ENCODE data around the gene HELZ2. TPM values are rescaled to one million over a fixed set of nuclear protein-coding genes. Genes with fewer than 3 reads are reported as not detected.

Gene HELZ2
- total RNA-seq, 1 experiment from 2014 or later, result 33.4 TPM

DNA sequence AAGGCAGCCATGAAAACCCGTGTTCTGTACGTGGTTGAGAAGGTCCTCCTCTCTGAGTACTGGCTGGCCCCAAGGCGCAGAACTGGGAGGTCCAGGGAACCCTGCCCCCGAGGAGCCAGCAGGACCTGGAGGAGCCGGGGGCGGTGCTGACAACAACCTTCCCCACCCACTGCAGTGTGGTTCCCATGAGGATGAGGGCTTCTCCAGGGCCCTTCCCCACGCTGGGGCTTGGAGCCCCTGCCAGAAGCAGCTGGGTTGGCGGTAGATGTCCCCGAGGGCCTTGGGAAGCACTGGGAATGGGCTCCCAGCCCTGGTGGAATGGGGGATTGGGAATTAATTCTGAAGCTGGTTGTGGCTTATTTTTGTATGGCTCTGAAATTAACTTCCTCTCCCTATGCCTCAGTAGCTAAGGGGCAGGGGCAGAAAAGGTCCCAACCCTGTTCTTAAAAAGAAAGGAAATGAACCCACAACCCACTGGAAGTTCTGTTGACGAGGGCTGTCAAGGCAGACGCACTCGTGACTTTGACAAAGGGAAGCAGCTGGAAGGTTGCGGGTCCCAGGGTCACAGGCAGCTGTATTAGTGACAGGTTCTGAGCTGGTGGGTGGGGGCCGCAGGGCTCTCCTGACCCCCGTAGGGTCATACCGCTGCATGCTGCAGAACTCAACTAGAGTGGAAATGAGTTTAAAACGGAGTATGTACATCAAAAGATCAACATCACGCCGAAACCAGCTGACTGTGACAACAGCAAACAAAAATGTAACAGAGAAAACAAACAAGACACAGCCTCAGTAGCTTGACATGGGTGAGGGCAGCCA lies 13.9 kb upstream of the HELZ2 start:
- CTCF ChIA-PET, result no interaction called here
- H3K36me3 ChIP-seq (ENCODE audit: low read depth, low read length), result no peaks in the 10 kb centered on the region; the same call in none of the 2 replicates
- H3K9me2 ChIP-seq (replicated peaks; ENCODE audit: low read length), result no peaks in the 10 kb centered on the region
- no peak overlapping the region for H3K4me2 ChIP-seq (ENCODE audit: low read length)
- intact Hi-C loops (cut with micrococcal nuclease), result no loop called here
- no peak for ATAC-seq
- H3F3A ChIP-seq (ENCODE audit: low read length, unreplicated experiment), result no peaks in the 10 kb centered on the region
- no peaks in the 10 kb centered on the region for H3K79me2 ChIP-seq (ENCODE audit: low read length)
- no peak overlapping the region for H2AFZ ChIP-seq (ENCODE audit: low read length)
- no peak overlapping the region for H3K27ac ChIP-seq (ENCODE audit: low read length)
- H3K9ac ChIP-seq (ENCODE audit: low read length), result no peak overlapping the region
- H3K4me1 ChIP-seq (ENCODE audit: insufficient read depth, low read length), result no peaks in the 10 kb centered on the region
- H3K9me3 ChIP-seq (ENCODE audit: low read length), result no peaks in the 10 kb centered on the region
- no peak for TF ChIP-seq EZH2phosphoT487 (IDR thresholded peaks at IDR 0.05; ENCODE audit: borderline replicate concordance, low read length)
- no peak for TF ChIP-seq EZH2 (IDR thresholded peaks at IDR 0.05; ENCODE audit: low read length, unreplicated experiment)
- TF ChIP-seq, protein P1, sequence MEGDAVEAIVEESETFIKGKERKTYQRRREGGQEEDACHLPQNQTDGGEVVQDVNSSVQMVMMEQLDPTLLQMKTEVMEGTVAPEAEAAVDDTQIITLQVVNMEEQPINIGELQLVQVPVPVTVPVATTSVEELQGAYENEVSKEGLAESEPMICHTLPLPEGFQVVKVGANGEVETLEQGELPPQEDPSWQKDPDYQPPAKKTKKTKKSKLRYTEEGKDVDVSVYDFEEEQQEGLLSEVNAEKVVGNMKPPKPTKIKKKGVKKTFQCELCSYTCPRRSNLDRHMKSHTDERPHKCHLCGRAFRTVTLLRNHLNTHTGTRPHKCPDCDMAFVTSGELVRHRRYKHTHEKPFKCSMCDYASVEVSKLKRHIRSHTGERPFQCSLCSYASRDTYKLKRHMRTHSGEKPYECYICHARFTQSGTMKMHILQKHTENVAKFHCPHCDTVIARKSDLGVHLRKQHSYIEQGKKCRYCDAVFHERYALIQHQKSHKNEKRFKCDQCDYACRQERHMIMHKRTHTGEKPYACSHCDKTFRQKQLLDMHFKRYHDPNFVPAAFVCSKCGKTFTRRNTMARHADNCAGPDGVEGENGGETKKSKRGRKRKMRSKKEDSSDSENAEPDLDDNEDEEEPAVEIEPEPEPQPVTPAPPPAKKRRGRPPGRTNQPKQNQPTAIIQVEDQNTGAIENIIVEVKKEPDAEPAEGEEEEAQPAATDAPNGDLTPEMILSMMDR (conservative IDR thresholded peaks at IDR 0.05; ENCODE audit: low read depth, low read length), result no peak
- no TSS peak for BruUV-seq (replicated peaks)
- H4K20me1 ChIP-seq (ENCODE audit: low read length), result no peaks in the 10 kb centered on the region
- H3K27me3 ChIP-seq (ENCODE audit: low read length), result no peaks in the 10 kb centered on the region
- no peak overlapping the region for H3K4me3 ChIP-seq (ENCODE audit: low read length)
- POLR2A ChIA-PET (ENCODE audit: unreplicated experiment), result no interaction called here
- no peak for DNase-seq

DNA sequence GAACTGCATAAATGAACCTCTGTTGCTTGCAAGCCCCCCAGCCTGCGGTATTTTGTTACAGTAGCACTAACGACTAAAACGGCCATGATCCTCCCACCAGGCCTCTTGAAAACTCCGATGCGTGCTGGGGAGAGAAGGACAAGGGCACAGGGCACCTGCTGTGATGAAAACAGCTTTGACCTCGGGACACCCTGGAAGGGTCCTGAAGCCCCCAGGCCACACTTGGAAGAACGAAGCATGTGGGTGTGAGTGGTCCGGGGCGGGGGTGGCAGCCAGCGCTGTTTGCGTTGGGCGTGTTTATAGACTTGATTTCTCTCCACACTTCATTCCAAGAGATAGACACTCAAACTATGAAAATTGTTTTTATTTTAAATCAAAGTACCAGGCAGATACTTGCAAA lies 13.2 kb upstream of the HELZ2 start:
- intact Hi-C loops (cut with micrococcal nuclease), result no loop called here
- no peaks in the 10 kb centered on the region for H4K20me1 ChIP-seq (ENCODE audit: low read length)
- no peaks in the 10 kb centered on the region for H3K79me2 ChIP-seq (ENCODE audit: low read length)
- H3K4me3 ChIP-seq (ENCODE audit: low read length), result no peak overlapping the region
- ATAC-seq (no peak), DNase-seq (no peak)
- no peaks in the 10 kb centered on the region for H3K4me1 ChIP-seq (ENCODE audit: insufficient read depth, low read length)
- no peak overlapping the region for H3K4me2 ChIP-seq (ENCODE audit: low read length)
- H3F3A ChIP-seq (ENCODE audit: low read length, unreplicated experiment), result no peaks in the 10 kb centered on the region
- CTCF ChIA-PET, result no interaction called here
- no TSS peak for BruUV-seq (replicated peaks)
- no peaks in the 10 kb centered on the region for H3K9me3 ChIP-seq (ENCODE audit: low read length)
- H3K27me3 ChIP-seq (ENCODE audit: low read length), result no peaks in the 10 kb centered on the region
- H3K36me3 ChIP-seq (ENCODE audit: low read depth, low read length), result no peaks in the 10 kb centered on the region; the same call in none of the 2 replicates
- H3K27ac ChIP-seq (ENCODE audit: low read length), result no peak overlapping the region
- TF ChIP-seq, protein P1 (conservative IDR thresholded peaks at IDR 0.05; ENCODE audit: low read depth, low read length), result no peak
- TF ChIP-seq EZH2phosphoT487 (IDR thresholded peaks at IDR 0.05; ENCODE audit: borderline replicate concordance, low read length) (no peak), EZH2 (IDR thresholded peaks at IDR 0.05; ENCODE audit: low read length, unreplicated experiment) (no peak)
- no peak overlapping the region for H2AFZ ChIP-seq (ENCODE audit: low read length)
- H3K9ac ChIP-seq (ENCODE audit: low read length), result no peak overlapping the region
- POLR2A ChIA-PET (ENCODE audit: unreplicated experiment), result no interaction called here
- no peaks in the 10 kb centered on the region for H3K9me2 ChIP-seq (replicated peaks; ENCODE audit: low read length)

DNA sequence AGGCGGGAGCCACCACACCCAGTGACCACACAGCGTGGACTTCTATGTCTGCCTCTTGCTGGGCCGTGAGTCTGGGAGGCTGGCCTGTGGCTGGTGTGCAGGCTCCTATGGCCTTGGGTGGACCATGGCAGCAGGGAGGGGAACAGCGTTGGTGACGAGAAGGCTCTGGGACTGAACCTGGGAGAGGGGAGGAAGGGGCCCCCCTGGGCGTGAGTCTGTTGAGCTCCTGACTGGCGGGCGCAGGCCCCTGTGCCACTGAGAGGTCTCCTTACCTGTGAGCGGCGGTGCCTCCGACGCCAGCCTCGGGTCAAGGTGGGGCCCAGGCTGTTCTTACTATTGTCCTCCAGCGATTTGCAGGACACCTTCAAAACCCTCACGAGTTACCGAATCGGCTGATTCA lies 12.8 kb upstream of the HELZ2 start:
- ChIA-PET POLR2A (ENCODE audit: unreplicated experiment) (no interaction called here), CTCF (no interaction called here)
- no peaks in the 10 kb centered on the region for H3F3A ChIP-seq (ENCODE audit: low read length, unreplicated experiment)
- no peaks in the 10 kb centered on the region for H3K27me3 ChIP-seq (ENCODE audit: low read length)
- no peaks in the 10 kb centered on the region for H3K79me2 ChIP-seq (ENCODE audit: low read length)
- BruUV-seq (replicated peaks), result no TSS peak
- H3K4me3 ChIP-seq (ENCODE audit: low read length), result no peak overlapping the region
- no peak overlapping the region for H3K27ac ChIP-seq (ENCODE audit: low read length)
- intact Hi-C loops (cut with micrococcal nuclease), result no loop called here
- TF ChIP-seq, protein P1 (conservative IDR thresholded peaks at IDR 0.05; ENCODE audit: low read depth, low read length), result no peak
- no peak for TF ChIP-seq EZH2phosphoT487 (IDR thresholded peaks at IDR 0.05; ENCODE audit: borderline replicate concordance, low read length)
- TF ChIP-seq EZH2 (IDR thresholded peaks at IDR 0.05; ENCODE audit: low read length, unreplicated experiment), result no peak
- no peaks in the 10 kb centered on the region; the same call in none of the 2 replicates for H3K36me3 ChIP-seq (ENCODE audit: low read depth, low read length)
- no peaks in the 10 kb centered on the region for H3K9me2 ChIP-seq (replicated peaks; ENCODE audit: low read length)
- no peaks in the 10 kb centered on the region for H3K9me3 ChIP-seq (ENCODE audit: low read length)
- H3K4me2 ChIP-seq (ENCODE audit: low read length), result no peak overlapping the region
- no peaks in the 10 kb centered on the region for H4K20me1 ChIP-seq (ENCODE audit: low read length)
- H3K4me1 ChIP-seq (ENCODE audit: insufficient read depth, low read length), result no peaks in the 10 kb centered on the region
- no peak overlapping the region for H2AFZ ChIP-seq (ENCODE audit: low read length)
- DNase-seq (no peak), ATAC-seq (no peak)
- H3K9ac ChIP-seq (ENCODE audit: low read length), result no peak overlapping the region

Data from PC-3 (cell line).